A549 (cell line): ENCODE results near the gene ARHGAP22. TPM values are rescaled to one million over a fixed set of nuclear protein-coding genes. Genes with fewer than 3 reads are reported as not detected.

Experiments
- ATAC-seq, 2 experiments: fragments of 200-7000 bp in 1 of 2; fragments of >200 bp in 1 of 2; cut with Nextera tagmentation in 1 of 2; cut with Tn5 transposase in 1 of 2; 3 replicates each; pipeline versions ENCODE4 v1.8.0 to v1.9.1; 2018 to 2020; ENCODE audit warnings: mild to moderate bottlenecking in 1 of 2, moderate library complexity in 1 of 2
- CTCF ChIA-PET: fragments of 300-600 bp; sonication (Branson Sonifier 250); formaldehyde crosslinking; extraction: SDS; loops from one replicate; lab custom pipeline; 2021; ENCODE audit warnings: antibody characterized with exemption, inconsistent platforms; lab: Yijun Ruan, JAX
- POLR2A ChIA-PET: fragments of 350-600 bp; formaldehyde crosslinking; extraction: SDS; loops from one replicate; lab custom pipeline; 2021; ENCODE audit warnings: antibody characterized with exemption, inconsistent platforms; lab: Yijun Ruan, JAX
- DNase-seq, 2 experiments: peaks; one replicate each; pipeline versions ENCODE4 v3.0.0 to v3.0.0-alpha.2; 2011 to 2016; ENCODE audit warnings: low read depth in 1 of 2, low spot score in 1 of 2
- FAIRE-seq: peaks from 2 replicates; lab custom pipeline; 2011; peaks lifted over from hg19 to GRCh38; lab: Jason Lieb, UNC
- H3K27ac ChIP-seq, 2 experiments: fragments of >200 bp; sonication (Bioruptor Twin); formaldehyde crosslinking; 3 replicates each; pipeline ENCODE4 v1.5.1; 2016 to 2017
- H3K4me1 ChIP-seq: fragments of >200 bp; sonication (Bioruptor Twin); formaldehyde crosslinking; 3 replicates; pipeline ENCODE4 v1.6.1; 2016
- H3K4me2 ChIP-seq: fragments of >200 bp; sonication (Bioruptor Twin); formaldehyde crosslinking; 3 replicates; pipeline ENCODE4 v1.6.1; 2016
- H3K4me3 ChIP-seq: fragments of >200 bp; sonication (Bioruptor Twin); formaldehyde crosslinking; 3 replicates; pipeline ENCODE4 v1.5.1; 2016
- H3K9me3 ChIP-seq: fragments of >200 bp; sonication (Bioruptor Twin); formaldehyde crosslinking; 3 replicates; pipeline ENCODE4 v1.6.1; 2016
- BHLHE40 ChIP-seq: IDR thresholded peaks from 2 replicates; pipeline ENCODE4 v1.6.1; 2012; ENCODE audit warnings: low read depth, low read length, inconsistent platforms
- CHD2 ChIP-seq: fragments of 150-350 bp; IDR thresholded peaks from 2 replicates; pipeline ENCODE4 v1.6.1; 2014; ENCODE audit warnings: low read length; ENCODE audit not compliant: partially characterized antibody
- E2F6 ChIP-seq: IDR thresholded peaks from 2 replicates; pipeline ENCODE4 v1.6.1; 2012; ENCODE audit warnings: low read depth, borderline replicate concordance
- EHF ChIP-seq: fragments of 250-450 bp; sonication (Bioruptor Pico); IDR thresholded peaks from 2 replicates; pipeline ENCODE4 v1.5.0; 2020; ENCODE audit warnings: mild to moderate bottlenecking
- ESRRA ChIP-seq: fragments of 150-350 bp; IDR thresholded peaks from 2 replicates; pipeline ENCODE4 v1.6.1; 2014; ENCODE audit warnings: mild to moderate bottlenecking, low read length, borderline replicate concordance
- FOSB ChIP-seq: fragments of 250-450 bp; sonication (Bioruptor Pico); IDR thresholded peaks from 2 replicates; pipeline ENCODE4 v1.5.0; 2020; ENCODE audit warnings: mild to moderate bottlenecking, moderate library complexity
- FOXS1 ChIP-seq: fragments of 250-450 bp; sonication (Bioruptor Pico); IDR thresholded peaks from 2 replicates; pipeline ENCODE4 v1.5.0; 2020; ENCODE audit warnings: mild to moderate bottlenecking, moderate library complexity
- HMGXB4 ChIP-seq: fragments of 250-450 bp; sonication (Bioruptor Pico); IDR thresholded peaks from 2 replicates; pipeline ENCODE4 v1.5.0; 2021; ENCODE audit warnings: mild to moderate bottlenecking, moderate library complexity, borderline replicate concordance
- MAZ ChIP-seq: fragments of 150-350 bp; IDR thresholded peaks from 2 replicates; pipeline ENCODE4 v1.6.1; 2014; ENCODE audit warnings: antibody characterized with exemption, low read depth, low read length, borderline replicate concordance
- MYC ChIP-seq: IDR thresholded peaks from 2 replicates; pipeline ENCODE4 v1.6.1; 2012; ENCODE audit warnings: mild to moderate bottlenecking, inconsistent platforms, low read length, improper control_type of control experiment, borderline replicate concordance
- NPAS2 ChIP-seq: fragments of 250-450 bp; sonication (Bioruptor Pico); IDR thresholded peaks from 2 replicates; pipeline ENCODE4 v1.8.0; 2022; ENCODE audit warnings: mild to moderate bottlenecking, moderate library complexity, borderline replicate concordance
- NR3C1 ChIP-seq: fragments of >200 bp; sonication (Bioruptor Twin); formaldehyde crosslinking; IDR thresholded peaks from 3 replicates; pipeline ENCODE4 v1.6.1; 2017
- POLR2A ChIP-seq: IDR thresholded peaks from 2 replicates; pipeline ENCODE4 v1.6.1; 2012; ENCODE audit warnings: mild to moderate bottlenecking, low read length
- RAD21 ChIP-seq, 2 experiments: fragments of >200 bp in 1 of 2; sonication (Bioruptor Twin) in 1 of 2; formaldehyde crosslinking in 1 of 2; IDR thresholded peaks in 1 of 2; conservative IDR thresholded peaks in 1 of 2; 2 replicates in 1 of 2; 3 replicates in 1 of 2; pipeline ENCODE4 v1.6.1; 2012 to 2018; ENCODE audit warnings: inconsistent platforms in 1 of 2
- RARB ChIP-seq: fragments of 250-450 bp; sonication (Bioruptor Pico); IDR thresholded peaks from 2 replicates; pipeline ENCODE4 v1.8.0; 2021; ENCODE audit warnings: mild to moderate bottlenecking, moderate library complexity
- RCOR1 ChIP-seq: fragments of 150-350 bp; IDR thresholded peaks from 2 replicates; pipeline ENCODE4 v1.6.1; 2014; ENCODE audit warnings: antibody characterized with exemption, low read length, low read depth
- SMC3 ChIP-seq: fragments of >200 bp; sonication (Bioruptor Twin); formaldehyde crosslinking; IDR thresholded peaks from 3 replicates; pipeline ENCODE4 v1.6.1; 2018; ENCODE audit warnings: inconsistent platforms
- SREBF2 ChIP-seq: fragments of 450-650 bp; IDR thresholded peaks from 2 replicates; pipeline ENCODE4 v1.6.1; 2014; ENCODE audit warnings: mild to moderate bottlenecking, moderate library complexity
- ZFP36 ChIP-seq: fragments of 450-650 bp; IDR thresholded peaks from 2 replicates; pipeline ENCODE4 v1.6.1; 2014; ENCODE audit warnings: borderline replicate concordance; ENCODE audit not compliant: partially characterized antibody
- ZNF302 ChIP-seq: fragments of 250-450 bp; sonication (Bioruptor Pico); IDR thresholded peaks from 2 replicates; pipeline ENCODE4 v1.9.0; 2021; ENCODE audit warnings: inconsistent platforms, mild to moderate bottlenecking, moderate library complexity
- WGBS: methylation state at CpG from one replicate; pipeline ENCODE4 v1.1.6; 2017; ENCODE audit errors: missing lambda C conversion rate; 5-methylcytosine and 5-hydroxymethylcytosine counted together
- polyA plus RNA-seq, 4 experiments: library from polyadenylated mRNA; depleted of rRNA in 3 of 4; stranded (reverse); fragments of >200 nt; fragmentation: RNase III in 1 of 4; extraction: RNeasy Plus Mini Kit Qiagen cat#74134 plus additional on column Dnase treatment in 1 of 4; gene quantifications; 2 replicates in 3 of 4; 3 replicates in 1 of 4; pipeline ENCODE4 v1.2.3, GENCODE V29; 2011 to 2017

Gene ARHGAP22
- polyA plus RNA-seq, 2 of the 4 experiments (the other 2 are of a cell fraction), result 1.9 to 3.2 TPM

- ATAC-seq (no peak), DNase-seq (no peak), FAIRE-seq (no peak)
- Histone ChIP-seq H3K4me3 (no peak overlapping the region), H3K27ac (no peak overlapping the region), H3K4me1 (peaks cover 5% of the 10 kb centered on the region; the same call in 1 of the 3 replicates), H3K4me2 (no peak overlapping the region), H3K9me3 (no peaks in the 10 kb centered on the region)
- POLR2A ChIA-PET, result no interaction called here
- TF ChIP-seq NR3C1, result no peak
- no peak for TF ChIP-seq POLR2A
- no peak for TF ChIP-seq SMC3
- no peak for TF ChIP-seq RARB
- CTCF ChIA-PET, result interaction anchor here (1.2 to 2.9 kb wide), 2 partner anchors 12 to 53 kb away, joined by 3 to 20 read pairs; no protein-coding TSS in a partner anchor
- 89% methylated on average over 8 of the region's 8 CpGs for WGBS
These were observed 2.3 kb downstream of the ARHGAP22 start for GRCh38 chr10:48602401-48603135.

GRCh38 chr10:48601789-48602188 is 3.1 kb downstream of the ARHGAP22 start:
- FAIRE-seq, result no peak
- no peak for ATAC-seq
- no peak overlapping the region for H3K4me3 ChIP-seq
- H3K4me2 ChIP-seq, result no peak overlapping the region
- TF ChIP-seq FOXS1 (CRISPR knock-in tag), result no peak
- TF ChIP-seq MAZ, result no peak
- no peak for TF ChIP-seq FOSB
- TF ChIP-seq SREBF2, result no peak
- TF ChIP-seq ESRRA, result no peak
- TF ChIP-seq MYC, result no peak
- no peak for TF ChIP-seq E2F6
- no peak for TF ChIP-seq EHF (CRISPR knock-in tag)
- no peak for TF ChIP-seq HMGXB4 (CRISPR knock-in tag)
- no peak for TF ChIP-seq ZFP36
- TF ChIP-seq POLR2A, result no peak
- TF ChIP-seq RAD21 (conservative IDR thresholded peaks at IDR 0.05 in 1 of 2, IDR thresholded peaks at IDR 0.05 in 1 of 2), result no peak
- no peak for TF ChIP-seq CHD2
- TF ChIP-seq BHLHE40, result no peak
- no peak for TF ChIP-seq NPAS2 (CRISPR knock-in tag)
- TF ChIP-seq ZNF302 (CRISPR knock-in tag), result no peak
- DNase-seq, result no peak
- no peaks in the 10 kb centered on the region for H3K9me3 ChIP-seq
- CTCF ChIA-PET, result interaction anchor here (1.2 to 2.9 kb wide), 2 partner anchors 13 to 54 kb away, joined by 3 to 20 read pairs; no protein-coding TSS in a partner anchor
- peaks cover 5% of the 10 kb centered on the region; the same call in 1 of the 3 replicates for H3K4me1 ChIP-seq
- no peak overlapping the region for H3K27ac ChIP-seq
- POLR2A ChIA-PET, result no interaction called here
- WGBS, result 93% methylated on average over 1 of the region's 1 CpG

GRCh38 chr10:48600645-48601505 is 4.0 kb downstream of the ARHGAP22 start:
- FAIRE-seq, result no peak
- no peak overlapping the region for H3K27ac ChIP-seq
- peaks cover 5% of the 10 kb centered on the region; the same call in 1 of the 3 replicates for H3K4me1 ChIP-seq
- TF ChIP-seq RCOR1 (no peak), FOXS1 (CRISPR knock-in tag) (no peak), SMC3 (no peak)
- POLR2A ChIA-PET, result no interaction called here
- no peaks in the 10 kb centered on the region for H3K9me3 ChIP-seq
- no peak overlapping the region for H3K4me2 ChIP-seq
- CTCF ChIA-PET, result interaction anchor here (0.9 kb wide), 1 partner anchor 55 kb away, joined by 3 read pairs; no protein-coding TSS in a partner anchor
- DNase-seq, result no peak
- no peak overlapping the region for H3K4me3 ChIP-seq
- WGBS, result 90% methylated on average over 1 of the region's 3 CpGs
- no peak for ATAC-seq
